ENCODE data around the gene CDK18.

Gene CDK18

DNA sequence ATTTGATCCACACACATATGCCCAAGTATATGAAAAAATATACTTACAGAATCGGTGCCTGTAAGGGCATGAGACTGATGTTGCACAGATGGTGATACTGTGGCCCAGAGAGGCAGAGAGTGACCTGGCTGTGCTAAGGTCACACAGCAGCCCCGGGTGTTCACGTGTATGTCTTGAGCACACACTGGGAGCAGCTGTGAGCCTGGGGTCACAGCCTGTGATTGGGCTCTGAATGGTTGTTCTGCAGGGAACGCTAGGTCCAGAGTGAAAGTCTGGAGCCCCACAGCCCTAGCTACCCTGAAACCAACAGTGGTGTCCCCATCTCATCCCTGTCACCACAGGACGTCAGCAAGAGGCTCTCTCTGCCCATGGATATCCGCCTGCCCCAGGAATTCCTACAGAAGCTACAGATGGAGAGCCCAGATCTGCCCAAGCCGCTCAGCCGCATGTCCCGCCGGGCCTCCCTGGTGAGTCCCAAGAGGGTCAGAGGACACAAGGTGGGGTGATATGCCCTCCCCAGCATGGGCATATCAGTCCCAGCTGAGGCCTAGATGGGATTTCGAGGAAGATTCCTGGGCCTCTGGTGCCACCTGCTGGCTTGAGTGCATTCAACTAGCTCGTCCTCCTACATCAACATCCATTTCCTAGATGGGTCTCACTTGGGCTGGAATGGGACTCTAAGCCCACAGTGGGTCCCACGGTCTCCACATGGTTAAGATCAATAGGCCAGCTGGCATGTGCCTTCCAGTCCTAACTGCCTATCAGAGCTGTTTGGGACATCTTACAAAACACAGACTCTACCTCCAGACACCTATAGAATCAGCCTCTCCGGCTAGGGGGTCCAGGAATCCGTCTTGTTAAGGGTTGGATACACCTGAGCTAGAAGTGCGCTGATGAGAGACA, 19.7 kb downstream of the CDK18 start:
- peak; percentile 88 for DNase-seq (ENCODE audit: low spot score)

DNA sequence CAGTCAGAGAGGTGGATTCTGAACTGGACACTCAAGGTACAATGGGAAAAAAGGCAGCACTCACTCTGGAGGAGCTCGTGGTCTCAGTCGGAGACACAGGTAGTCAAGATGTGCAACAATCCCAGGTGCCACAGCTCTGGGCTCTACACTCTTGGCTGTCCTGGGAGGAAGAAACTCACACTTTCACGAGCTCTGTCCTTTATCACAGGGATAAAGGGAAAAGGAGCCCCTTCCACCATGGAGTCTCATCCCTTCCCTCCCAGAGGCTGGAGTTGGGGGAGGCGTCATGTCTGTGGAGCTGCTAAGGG, 20.3 kb downstream of the CDK18 start:
- DNase-seq (ENCODE audit: low spot score) = no peak

DNA sequence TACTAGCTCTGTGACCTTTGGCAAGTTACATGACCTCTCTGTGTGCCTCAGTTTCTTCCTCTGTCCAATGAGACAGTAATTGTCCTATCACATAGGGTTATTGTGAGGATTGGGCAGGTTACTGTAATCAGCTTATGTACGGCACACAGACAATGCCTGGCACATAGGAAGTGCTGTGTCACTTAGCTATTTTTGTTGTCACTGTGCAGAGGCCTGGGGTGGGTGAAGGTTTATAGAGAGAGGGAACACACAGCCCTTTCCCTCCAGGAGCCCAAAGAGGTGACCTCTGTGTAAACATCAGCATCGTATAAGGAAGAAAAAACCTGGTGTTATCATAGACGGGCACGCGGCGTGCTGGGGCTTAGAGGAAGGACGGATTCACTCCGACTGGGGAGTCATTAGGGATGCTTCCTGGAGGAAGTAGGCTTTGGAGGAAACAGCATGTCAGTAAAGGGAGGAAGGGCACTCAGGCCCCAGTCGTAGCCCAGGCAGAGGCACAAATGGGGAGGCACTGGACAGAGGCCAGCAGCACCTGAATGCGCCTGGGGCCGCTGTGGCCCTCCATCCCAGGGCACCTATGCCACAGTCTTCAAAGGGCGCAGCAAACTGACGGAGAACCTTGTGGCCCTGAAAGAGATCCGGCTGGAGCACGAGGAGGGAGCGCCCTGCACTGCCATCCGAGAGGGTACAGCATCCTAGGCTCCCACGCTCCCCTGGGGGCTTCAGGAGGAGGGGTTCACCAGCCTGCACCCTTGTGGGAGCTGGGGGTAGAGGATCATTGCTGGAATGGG, 21.2 kb downstream of the CDK18 start:
- no peak for DNase-seq (ENCODE audit: low spot score)

DNA sequence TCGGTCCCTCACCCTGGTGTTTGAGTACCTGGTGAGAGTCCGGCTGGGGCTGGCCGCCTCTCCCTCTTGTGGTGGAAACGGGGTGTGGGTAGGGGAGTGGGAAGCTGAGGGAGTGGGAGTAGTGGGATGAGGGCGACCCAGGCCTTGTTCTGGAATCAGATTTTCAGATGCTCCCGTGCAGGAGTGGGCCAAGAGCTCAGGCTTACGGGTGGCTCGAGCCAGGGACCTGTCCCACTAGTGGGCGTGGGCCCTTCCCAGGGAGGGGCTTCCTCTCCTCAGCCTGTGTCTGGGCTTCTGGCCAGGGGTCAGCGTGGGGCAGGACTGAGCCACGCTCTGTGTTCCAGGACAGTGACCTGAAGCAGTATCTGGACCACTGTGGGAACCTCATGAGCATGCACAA, 22.0 kb downstream of the CDK18 start:
- DNase-seq (ENCODE audit: low spot score) = no peak

DNA sequence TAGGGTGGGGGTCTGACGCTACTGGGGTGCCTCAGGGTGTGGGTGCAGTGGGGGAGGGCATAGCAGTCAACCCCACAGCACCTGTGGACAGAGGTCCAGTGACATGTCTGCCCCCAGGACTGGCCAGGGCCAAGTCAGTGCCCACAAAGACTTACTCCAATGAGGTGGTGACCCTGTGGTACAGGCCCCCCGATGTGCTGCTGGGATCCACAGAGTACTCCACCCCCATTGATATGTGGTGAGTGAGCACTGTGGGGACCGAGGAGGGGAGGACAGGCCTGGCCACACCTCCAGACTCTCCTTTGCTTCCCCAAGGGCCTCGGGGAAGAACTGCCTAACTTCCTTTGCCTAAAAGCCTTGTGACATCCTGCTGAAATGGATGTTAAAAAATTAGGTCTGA, 23.5 kb downstream of the CDK18 start:
- no peak for DNase-seq (ENCODE audit: low spot score)

DNA sequence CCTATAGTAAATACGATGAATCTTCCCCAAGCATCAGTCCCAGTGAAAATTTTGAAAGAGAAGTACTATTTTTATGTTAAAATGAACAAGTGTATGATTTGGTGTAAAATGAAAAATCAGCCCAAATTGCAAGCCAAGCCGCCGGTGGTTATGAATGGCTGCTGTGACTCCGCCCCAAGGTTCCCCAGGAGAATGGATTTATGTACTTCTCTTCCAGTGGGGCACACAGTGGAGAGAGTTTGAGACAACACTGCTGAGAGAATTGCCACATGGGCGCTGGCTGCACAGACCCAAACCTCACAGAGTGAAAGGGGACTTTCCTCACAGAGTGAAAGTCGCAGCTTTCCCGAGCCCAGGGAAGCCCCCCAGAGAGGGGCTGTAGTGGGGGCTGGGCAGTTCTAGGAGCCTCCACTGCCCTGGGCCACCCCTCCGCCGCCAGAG, 24.0 kb downstream of the CDK18 start:
- no peak for DNase-seq (ENCODE audit: low spot score)

DNA sequence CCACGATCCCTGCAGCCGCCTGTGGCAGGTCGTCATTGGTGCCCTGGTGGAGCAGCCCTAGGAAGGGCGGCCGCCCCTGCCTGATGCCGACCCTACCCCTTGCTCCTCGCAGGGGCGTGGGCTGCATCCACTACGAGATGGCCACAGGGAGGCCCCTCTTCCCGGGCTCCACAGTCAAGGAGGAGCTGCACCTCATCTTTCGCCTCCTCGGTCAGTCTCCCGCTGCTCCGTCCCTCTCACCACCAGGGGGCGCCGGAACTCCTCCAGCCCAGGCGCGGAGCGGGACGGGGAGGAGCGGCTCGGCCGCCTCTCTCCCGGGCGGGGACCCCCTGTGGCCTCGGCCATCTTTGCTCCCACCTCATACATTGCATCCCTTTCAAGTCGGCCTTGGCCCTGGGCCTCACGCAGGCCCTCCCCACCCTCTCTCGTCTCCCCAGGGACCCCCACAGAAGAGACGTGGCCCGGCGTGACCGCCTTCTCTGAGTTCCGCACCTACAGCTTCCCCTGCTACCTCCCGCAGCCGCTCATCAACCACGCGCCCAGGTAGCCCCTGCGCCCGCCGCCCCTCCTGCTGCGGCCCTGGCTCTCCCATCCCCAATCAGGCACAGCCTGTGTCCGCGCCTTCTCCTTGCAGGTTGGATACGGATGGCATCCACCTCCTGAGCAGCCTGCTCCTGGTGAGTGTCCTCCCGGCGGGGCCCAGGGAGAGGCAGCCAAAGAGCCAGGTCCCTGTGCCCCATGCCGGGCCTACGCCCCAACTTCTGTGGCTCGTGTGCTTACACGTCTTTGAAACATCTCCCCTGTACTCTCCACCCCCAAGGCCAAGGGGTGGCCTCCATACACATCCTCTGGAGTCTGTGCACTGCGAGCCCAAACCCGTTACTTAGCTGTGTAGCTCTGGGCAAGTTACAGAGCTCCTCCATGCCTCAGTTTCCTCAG, 24.7 kb downstream of the CDK18 start:
- peak; percentile 71 for DNase-seq (ENCODE audit: low spot score)

DNA sequence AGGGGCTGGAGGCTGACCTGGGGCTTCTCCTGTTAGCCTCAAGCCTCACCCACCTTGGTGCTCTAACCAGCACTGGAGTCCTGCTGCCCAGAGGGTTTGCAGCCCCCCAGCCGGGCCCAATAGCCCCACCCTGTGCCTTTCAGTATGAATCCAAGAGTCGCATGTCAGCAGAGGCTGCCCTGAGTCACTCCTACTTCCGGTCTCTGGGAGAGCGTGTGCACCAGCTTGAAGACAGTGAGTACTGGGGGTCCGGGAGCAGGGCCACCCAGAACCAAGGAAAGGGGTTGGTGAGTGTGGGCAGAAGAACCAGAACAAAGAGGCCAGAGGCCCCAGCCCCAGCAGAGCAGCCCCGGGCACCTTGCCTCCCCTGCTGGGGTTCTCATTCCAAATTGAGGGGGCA, 25.6 kb downstream of the CDK18 start:
- DNase-seq (ENCODE audit: low spot score) = no peak

DNA sequence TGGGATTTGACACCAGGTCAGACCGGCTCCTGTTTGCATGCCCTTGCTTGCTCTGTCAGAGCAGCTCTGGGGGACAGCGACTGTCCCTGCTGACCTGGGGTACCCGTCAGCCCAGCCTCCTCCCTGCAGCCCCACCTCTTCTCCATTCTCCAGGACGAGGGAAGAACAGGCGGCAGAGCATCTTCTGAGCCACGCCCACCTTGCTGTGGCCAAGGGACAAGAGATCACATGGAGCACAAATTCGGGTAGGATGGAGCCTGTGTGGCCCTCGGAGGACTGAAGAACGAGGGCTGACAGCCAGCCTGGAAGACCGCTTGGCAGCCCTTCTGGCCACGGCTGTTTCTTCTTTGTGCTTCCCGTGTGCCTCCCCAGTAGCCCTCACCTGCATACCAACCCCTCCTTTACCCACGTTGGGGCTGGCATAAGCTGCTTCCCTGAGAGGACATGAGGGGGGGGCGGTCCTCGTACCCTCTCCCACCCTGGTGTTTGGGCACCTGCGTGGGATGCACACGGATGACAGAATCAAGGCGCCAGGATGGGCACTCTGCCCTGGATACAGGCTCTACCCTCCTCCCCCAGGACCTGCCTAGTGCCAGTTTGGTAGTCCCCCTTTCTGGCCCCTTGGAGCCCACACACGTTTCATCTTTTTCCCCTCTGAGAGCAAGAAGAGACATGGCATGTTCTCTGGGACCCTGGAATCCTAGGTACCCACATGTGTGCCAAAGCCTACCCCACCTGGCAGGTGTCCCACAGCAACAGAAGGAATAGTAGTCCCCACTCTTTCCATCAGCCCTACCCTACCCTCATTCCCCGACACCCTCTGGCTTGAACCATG, 26.9 kb downstream of the CDK18 start:
- DNase-seq (ENCODE audit: low spot score) = no peak

DNA sequence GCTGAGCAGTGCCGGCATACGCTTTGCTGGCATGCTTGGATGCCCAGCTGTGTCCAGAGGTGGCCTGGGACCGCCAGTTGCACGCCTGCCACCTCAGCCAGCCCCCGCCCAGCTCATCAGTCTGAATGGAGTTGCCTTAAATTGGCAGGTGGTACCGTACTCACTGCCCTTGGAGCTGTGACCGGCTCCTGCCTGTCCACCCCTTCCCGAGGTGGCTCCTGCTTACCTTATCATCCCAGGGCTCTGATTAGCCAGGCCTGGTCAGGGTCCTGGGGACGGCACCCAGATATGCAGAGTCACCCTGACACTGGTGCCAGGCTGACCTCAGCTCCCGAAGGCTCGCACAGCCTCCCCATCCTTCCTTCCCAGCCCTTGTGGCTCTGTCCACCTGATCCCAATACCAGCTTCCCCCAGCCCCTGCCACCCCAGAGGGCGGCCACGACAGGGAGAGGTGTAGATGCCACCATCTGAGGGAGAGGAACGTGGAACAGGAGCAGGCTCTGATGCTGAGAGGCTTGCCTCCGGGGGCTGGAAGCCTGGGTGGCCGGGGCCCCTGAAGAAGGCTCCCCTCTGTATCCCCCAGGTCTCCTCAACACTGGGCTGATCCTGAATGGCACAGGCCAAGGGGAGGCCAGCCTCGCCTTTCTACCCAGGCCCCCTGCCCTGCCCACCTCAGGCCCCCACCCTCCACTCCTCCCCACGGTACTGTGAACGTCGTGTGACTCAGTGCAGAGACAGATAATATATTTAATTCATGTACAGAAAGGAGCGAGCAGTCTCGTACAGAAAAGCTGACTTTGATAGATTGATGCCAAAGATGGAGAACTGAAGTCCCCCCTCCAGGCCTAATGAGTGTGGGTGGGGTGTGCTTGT, 27.8 kb downstream of the CDK18 start:
- DNase-seq (ENCODE audit: low spot score) = no peak

DNA sequence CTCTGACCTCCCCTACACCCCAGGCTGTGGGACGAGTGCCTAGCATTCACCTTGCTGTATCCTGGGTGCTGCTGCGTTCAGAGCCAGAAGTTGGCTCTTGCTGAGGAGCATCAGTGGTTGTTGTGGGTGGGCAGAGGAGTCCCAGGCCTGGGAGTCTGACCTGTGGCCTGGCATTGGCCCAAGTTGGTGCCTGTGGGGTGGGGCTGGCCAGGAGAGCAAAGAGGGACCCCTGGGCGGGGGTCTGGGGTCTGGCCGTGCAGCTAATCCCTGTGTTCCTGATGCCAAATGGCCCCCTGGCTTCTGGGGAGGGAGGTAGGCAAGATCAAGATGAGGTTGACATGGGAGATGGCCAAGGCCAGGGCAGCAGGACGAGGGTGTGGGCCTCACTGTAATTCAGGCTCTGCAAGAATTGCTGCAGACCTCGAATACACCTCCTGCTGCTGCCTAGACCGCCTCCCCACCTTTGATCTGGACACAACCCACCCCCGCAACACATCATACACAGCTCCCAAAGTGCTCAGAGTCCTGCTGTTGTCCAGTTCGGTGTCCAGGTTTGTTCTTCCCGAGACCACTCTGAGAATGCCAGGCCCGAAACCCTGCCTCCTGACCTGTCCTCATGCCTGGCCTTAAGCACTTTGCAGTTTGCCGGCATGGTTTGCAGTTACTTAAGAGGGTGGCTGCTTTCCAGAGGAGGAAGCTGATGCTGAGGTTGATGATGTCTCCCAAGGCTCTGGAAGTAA, 28.7 kb downstream of the CDK18 start:
- DNase-seq (ENCODE audit: low spot score) = no peak

DNA sequence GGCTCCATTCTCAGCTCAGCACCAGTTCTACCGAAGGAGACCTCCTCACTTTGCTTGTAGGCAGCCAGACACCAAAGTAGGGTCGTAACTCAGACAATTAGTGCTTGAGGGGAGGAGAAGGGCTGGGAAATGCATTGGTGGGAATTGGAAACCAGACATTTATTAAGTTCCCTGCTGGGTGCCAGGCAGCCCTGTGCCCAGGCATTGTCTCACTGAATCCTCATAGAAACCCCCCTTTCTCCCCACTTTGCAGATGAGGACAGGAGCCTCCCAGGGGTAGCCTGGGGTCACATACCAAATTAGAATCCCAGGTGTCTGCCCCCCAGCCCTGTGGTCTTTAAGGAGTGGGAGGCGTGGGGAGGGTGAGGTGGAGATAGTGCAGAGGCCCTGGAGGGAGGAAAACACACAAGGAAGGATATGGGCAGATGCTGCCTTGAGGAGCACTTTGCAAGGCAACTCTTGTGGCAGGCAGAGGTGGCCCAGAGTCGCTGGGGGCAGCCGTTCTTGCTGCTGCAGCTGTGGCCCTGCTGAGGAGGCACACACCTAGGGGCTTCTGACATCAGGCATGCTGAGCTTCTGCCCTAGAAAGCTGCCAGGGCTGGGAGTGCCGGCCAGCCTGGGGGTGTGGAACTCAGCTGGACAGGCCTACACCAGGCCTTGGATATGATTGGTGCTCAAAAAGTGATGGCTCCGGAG, 29.4 kb downstream of the CDK18 start:
- no peak for DNase-seq (ENCODE audit: low spot score)

DNA sequence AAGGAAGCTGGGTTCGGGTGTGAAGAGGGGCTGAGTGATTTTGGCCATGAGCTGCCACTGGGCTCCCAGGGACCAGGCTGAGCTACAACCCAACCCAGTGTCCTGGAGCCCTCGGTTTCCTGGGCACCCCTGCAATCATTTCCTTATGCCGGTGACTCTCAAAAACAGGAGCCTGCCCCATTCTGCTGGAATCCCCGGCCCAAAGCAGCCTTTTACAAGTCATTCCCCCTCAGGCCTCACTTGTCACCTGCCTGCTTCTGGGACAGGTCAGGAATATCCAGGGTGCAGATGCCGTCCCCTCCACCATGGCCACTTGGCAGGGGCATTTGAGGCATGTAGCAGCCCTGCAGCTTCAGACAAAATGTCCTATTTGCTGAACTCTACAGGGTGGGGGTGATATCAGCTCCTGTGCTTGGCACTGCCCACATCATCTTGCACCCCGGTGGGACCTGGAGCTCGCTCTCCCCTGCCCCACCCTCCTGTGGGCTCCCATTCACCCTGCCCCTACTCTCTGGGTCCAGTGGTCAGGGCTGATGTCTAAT, 30.0 kb downstream of the CDK18 start:
- DNase-seq (ENCODE audit: low spot score) = no peak

DNA sequence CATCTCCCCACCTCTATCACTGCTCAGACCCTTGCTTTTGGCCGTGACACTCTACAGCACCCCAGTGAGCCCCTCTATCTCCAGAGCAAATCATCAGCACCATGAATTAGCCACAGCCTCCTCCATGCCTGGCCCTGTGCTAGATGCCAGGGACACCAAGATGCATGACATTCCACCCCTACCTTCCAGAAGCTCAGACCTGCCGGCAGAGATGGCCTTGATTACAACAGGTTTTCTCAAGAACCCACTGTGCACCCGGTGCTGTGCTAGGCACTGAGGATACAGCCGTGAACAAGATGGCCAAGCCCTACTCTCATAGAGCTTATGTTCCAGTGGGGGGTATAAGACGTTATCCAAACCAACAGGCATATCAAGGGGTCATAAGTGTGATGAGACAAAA, 30.6 kb downstream of the CDK18 start:
- DNase-seq (ENCODE audit: low spot score) = no peak

DNA sequence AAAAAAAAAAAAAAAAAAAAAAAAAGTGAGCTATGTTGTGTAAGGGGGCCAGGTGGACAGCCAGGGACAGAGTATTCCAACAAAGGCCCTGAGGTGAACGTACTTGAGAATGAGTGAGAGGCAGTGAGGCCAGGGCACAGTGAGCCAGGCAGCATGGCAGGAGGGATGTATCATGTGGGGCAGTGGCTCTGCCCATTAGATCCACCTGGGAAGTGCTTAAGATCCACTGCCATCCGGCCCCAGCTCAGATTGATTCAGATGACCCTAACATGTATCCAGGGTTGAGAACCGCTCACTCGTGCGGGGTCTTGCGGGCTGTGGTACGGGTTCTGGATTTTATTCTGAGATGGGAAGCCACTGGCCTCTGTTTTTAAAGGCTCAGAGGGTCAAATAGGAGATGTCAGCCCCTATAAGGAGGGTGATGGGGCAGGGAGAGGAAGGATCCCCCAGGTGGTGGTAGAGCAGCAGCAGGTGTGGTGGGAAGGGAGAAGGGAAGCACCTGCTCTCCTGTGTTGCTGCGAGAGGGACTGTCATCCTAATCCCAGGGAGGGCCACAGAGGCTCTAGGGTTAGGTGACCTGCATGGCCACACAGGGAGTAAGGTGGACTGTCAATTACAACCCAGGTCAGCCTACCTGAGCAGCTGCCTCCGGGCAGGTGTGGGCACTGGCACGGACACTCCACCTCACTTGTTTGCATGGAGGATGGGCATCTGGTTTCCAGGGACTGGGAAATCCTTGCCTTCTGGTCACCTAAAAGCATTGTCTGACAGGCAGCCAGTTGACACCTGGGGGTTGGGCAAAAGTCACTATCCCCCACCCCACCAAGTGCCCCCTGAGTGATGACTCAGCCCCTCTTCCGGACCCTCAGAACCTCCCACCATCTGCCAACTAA, 31.6 kb downstream of the CDK18 start:
- no peak for DNase-seq (ENCODE audit: low spot score)

DNA sequence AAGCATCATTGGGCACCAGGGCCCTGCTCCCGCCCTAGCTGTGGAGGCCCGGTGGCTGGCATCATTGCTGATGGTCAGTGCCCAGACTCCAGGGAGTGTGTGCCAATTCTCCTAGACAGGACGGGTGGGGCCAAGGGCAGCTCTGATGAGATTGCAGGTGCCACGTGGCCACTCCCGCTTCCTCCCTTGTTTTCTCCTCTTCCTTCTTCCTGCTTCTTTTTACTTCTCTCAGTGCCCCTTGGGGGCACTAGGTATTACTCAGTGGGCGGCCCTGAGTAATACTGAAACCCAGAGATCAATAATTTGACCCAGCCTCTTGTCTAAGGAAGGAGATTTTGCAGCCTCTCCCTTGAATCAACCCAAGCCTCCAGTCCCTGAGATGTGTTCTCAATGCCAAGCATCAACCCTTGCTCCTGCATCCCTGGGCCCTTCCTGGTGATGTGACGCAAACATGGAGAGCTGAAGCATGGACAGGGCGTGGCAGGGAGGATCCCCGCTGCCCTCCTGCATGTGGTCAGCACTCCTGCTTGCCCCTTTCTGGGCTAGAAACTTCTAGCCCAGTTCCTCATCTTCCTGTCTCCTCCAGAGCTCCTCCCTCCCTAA, 32.4 kb downstream of the CDK18 start:
- DNase-seq (ENCODE audit: low spot score) = peak; percentile 82

DNA sequence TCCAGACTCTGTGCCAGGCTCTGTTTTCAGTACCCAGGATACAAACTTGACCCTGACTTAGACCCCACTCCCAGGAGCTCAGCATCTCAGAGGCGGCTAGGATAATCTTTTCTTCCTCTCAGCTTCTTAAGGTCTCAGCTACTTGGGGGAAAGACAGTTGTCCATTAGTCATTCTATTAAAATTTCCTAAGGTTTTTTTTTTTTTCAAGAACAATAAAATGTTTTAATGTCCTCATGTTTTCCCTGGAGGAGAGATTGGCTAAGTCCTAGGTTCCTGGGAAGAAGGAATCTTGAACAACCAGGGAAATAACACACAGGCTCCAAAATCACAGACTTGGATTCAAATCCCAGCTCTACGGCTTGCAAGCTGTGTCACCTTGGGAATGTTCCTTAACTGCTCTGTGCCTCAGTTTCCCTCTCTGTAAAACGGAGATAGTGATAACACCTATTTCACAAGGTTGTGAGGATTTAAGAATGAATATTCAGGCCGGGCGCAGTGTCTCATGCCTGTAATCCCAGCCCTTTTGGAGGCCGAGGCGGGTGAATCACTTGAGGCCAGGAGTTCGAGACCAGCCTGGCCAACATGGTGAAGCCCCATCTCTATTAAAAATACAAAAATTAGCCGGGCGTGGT, 33.0 kb downstream of the CDK18 start:
- DNase-seq (ENCODE audit: low spot score) = no peak
